K562 (cell line): ENCODE data around the gene CAMK2G. TPM values are rescaled to one million over a fixed set of nuclear protein-coding genes. Genes with fewer than 3 reads are reported as not detected.
A peak's percentile ranks its signal among the peaks of the same experiment; 100 is the strongest.

ENCODE experiments used
- ARID3A ChIP-seq: IDR thresholded peaks from 2 replicates; pipeline ENCODE4 v1.6.1; 2012; ENCODE audit warnings: low read depth, low read length, improper control_type of control experiment, borderline replicate concordance
- CXXC5 ChIP-seq: fragments of 250-450 bp; sonication (Bioruptor Pico); IDR thresholded peaks from 2 replicates; pipeline ENCODE4 v1.8.0; 2022; ENCODE audit warnings: inconsistent platforms, mild to moderate bottlenecking, moderate library complexity
- EP400 ChIP-seq: fragments of 450-650 bp; IDR thresholded peaks from 2 replicates; pipeline ENCODE4 v1.6.1; 2017; ENCODE audit warnings: antibody characterized with exemption, mild to moderate bottlenecking, moderate library complexity
- FOXJ3 ChIP-seq: sonication (generic); formaldehyde crosslinking; IDR thresholded peaks from 2 replicates; pipeline ENCODE4 v1.4.0; 2020; ENCODE audit warnings: mild to moderate bottlenecking, missing genetic modification reagents
- KLF13 ChIP-seq: fragments of 450-650 bp; IDR thresholded peaks from 2 replicates; pipeline ENCODE4 v1.6.1; 2016; ENCODE audit warnings: missing genetic modification characterization, low read depth, mild to moderate bottlenecking, missing compliant biosample characterization, moderate library complexity, borderline replicate concordance
- MAZ ChIP-seq, 2 experiments: fragments of 450-650 bp in 1 of 2; sonication (generic) in 1 of 2; formaldehyde crosslinking; IDR thresholded peaks in 1 of 2; conservative IDR thresholded peaks in 1 of 2; 2 replicates each; pipeline versions ENCODE4 v1.4.0 to v1.5.0; 2020; ENCODE audit warnings: mild to moderate bottlenecking in 1 of 2, missing genetic modification reagents in 1 of 2
- NCOA1 ChIP-seq: fragments of 450-650 bp; IDR thresholded peaks from 2 replicates; pipeline ENCODE4 v1.6.1; 2016; ENCODE audit warnings: low read depth
- SMAD1 ChIP-seq: fragments of 150-350 bp; IDR thresholded peaks from 2 replicates; pipeline ENCODE4 v1.6.1; 2014; ENCODE audit warnings: low read length, low read depth; ENCODE audit not compliant: partially characterized antibody
- SUPT5H ChIP-seq: fragments of 450-650 bp; IDR thresholded peaks from 2 replicates; pipeline ENCODE4 v1.6.1; 2016
- ZBTB43 ChIP-seq: sonication (generic); formaldehyde crosslinking; IDR thresholded peaks from 2 replicates; pipeline ENCODE4 v1.8.0; 2023; ENCODE audit warnings: mild to moderate bottlenecking, missing genetic modification reagents
- ZNF140 ChIP-seq: fragments of 250-450 bp; sonication (Bioruptor Pico); IDR thresholded peaks from 2 replicates; pipeline ENCODE4 v1.8.0; 2021; ENCODE audit warnings: moderate library complexity, mild to moderate bottlenecking, inconsistent platforms
- ZNF512 ChIP-seq: IDR thresholded peaks from 2 replicates; pipeline ENCODE4 v1.6.1; 2016; ENCODE audit warnings: missing genetic modification characterization, missing compliant biosample characterization
- polyA plus RNA-seq, 8 experiments: library from polyadenylated mRNA; depleted of rRNA in 4 of 8; stranded (reverse) in 5 of 8; unstranded in 3 of 8; fragments of >200 nt; fragmentation: Nextera tagmentation in 2 of 8; fragmentation: Illumina TruSeq in 1 of 8; extraction: Ambion mirVana in 2 of 8; extraction: Trizol in 1 of 8; gene quantifications; 2 replicates each; pipeline versions ENCODE4 v1.2.1 to v1.2.3, GENCODE V29; 2011 to 2014; ENCODE audit warnings: inconsistent platforms in 1 of 8, missing spikeins in 1 of 8
- total RNA-seq, 7 experiments: library from RNA; depleted of rRNA in 6 of 7; stranded (reverse); fragments of >200 nt in 6 of 7; fragmentation: Illumina TruSeq in 2 of 7; extraction: Trizol in 2 of 7; gene quantifications; 2 replicates each; pipeline versions ENCODE4 v1.2.1 to v1.2.3, GENCODE V29; 2011 to 2021; ENCODE audit warnings: low replicate concordance in 1 of 7
- TF ChIP-seq, protein P1 (sequence below): fragments of 450-650 bp; IDR thresholded peaks from 2 replicates; pipeline ENCODE4 v1.6.1; 2017; ENCODE audit warnings: mild to moderate bottlenecking, moderate library complexity
- TF ChIP-seq, protein P2 (sequence below): fragments of 450-650 bp; formaldehyde crosslinking; IDR thresholded peaks from 2 replicates; pipeline ENCODE4 v1.4.0; 2022; ENCODE audit warnings: missing genetic modification characterization

Gene CAMK2G
- total and polyA plus RNA-seq, 9 of the 15 experiments (the other 6 are each of a cell fraction or from before 2014, with no cell fraction given) = 9.0 to 37.9 (median 32.6) TPM

DNA sequence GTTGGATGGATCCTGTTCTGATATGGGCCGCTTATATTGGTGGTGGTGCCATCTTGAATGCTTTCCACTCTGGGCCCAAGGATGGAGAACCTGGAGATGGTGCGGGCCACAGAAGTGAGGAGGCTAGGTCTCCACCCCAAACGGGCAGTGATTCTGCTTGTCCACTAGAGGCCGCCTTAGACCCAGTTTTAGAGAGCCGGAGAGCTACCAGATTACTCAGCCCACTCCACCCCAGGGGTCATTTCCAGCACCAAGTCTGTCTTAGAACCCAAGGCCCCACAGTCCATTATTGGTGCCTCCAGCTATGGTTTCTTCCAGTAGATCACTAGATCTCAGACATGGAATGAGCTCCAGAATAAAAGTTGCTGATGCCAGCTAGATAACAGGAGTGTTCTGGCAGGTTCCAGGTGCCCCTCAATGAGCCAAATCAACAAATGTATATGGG lies 11.8 kb upstream of the CAMK2G start (continued):
- TF ChIP-seq CXXC5 (CRISPR knock-in tag) (peak; percentile 24; the same call in 1 of the 2 replicates), KLF13 (tag) (no peak), NCOA1 (no peak), SMAD1 (no peak), ARID3A (no peak), ZBTB43 (CRISPR knock-in tag) (no peak), MAZ (CRISPR knock-in tag; conservative IDR thresholded peaks at IDR 0.05 in 1 of 2, IDR thresholded peaks at IDR 0.05 in 1 of 2) (peak in 1 of 2 experiments; percentile 73), EP400 (0 out of 2 replicates have a peak, but pooled peaks have one; percentile 23), FOXJ3 (CRISPR knock-in tag) (peak; percentile 35; the same call in 1 of the 2 replicates), ZNF140 (CRISPR knock-in tag) (no peak), ZNF512 (tag) (no peak), SUPT5H (no peak)
- TF ChIP-seq, protein P1, sequence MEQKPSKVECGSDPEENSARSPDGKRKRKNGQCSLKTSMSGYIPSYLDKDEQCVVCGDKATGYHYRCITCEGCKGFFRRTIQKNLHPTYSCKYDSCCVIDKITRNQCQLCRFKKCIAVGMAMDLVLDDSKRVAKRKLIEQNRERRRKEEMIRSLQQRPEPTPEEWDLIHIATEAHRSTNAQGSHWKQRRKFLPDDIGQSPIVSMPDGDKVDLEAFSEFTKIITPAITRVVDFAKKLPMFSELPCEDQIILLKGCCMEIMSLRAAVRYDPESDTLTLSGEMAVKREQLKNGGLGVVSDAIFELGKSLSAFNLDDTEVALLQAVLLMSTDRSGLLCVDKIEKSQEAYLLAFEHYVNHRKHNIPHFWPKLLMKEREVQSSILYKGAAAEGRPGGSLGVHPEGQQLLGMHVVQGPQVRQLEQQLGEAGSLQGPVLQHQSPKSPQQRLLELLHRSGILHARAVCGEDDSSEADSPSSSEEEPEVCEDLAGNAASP = no peak
- TF ChIP-seq, protein P2, sequence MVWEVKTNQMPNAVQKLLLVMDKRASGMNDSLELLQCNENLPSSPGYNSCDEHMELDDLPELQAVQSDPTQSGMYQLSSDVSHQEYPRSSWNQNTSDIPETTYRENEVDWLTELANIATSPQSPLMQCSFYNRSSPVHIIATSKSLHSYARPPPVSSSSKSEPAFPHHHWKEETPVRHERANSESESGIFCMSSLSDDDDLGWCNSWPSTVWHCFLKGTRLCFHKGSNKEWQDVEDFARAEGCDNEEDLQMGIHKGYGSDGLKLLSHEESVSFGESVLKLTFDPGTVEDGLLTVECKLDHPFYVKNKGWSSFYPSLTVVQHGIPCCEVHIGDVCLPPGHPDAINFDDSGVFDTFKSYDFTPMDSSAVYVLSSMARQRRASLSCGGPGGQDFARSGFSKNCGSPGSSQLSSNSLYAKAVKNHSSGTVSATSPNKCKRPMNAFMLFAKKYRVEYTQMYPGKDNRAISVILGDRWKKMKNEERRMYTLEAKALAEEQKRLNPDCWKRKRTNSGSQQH (CRISPR knock-in tag) = no peak
